Right lobe of liver (tissue), 4 donors: ENCODE data around the gene ESPN.

Experiments used
- CTCF ChIP-seq, 4 donors: fragments of 200-600 bp in 3 of 4; fragments of 450-650 bp in 1 of 4; IDR thresholded peaks; one replicate each; pipeline versions ENCODE4 v1.5.1 to v1.8.0; 2016 to 2022; ENCODE audit warnings: antibody characterized with exemption in 4 of 4, mild to moderate bottlenecking in 2 of 4
- POLR2A ChIP-seq: fragments of 450-650 bp; IDR thresholded peaks from one replicate; pipeline ENCODE4 v1.6.1; 2017; ENCODE audit warnings: antibody characterized with exemption, mild to moderate bottlenecking
- donor health status: DM: no; HTN: no; CAD: no.
- donor health status: DM: no; HTN: no; CAD: no.
- donor health status: DM: no; HTN: yes; CAD: no.

- TF ChIP-seq CTCF (IDR thresholded peaks at IDR 0.05) (no peak), POLR2A (no peak)
These were observed 70.1 kb downstream of the ESPN start for GRCh38 chr1:6494627-6495026.
